ENCODE data around the gene ALDH16A1.
"Not testable (repeated sequence)": the region's sequence is repeated elsewhere in the genome, so short reads cannot be mapped to it uniquely, and the experiment has no call there.

ALDH16A1 gene

GRCh38 chr19:49461656-49462055, 8.6 kb downstream of the ALDH16A1 start:
- Histone ChIP-seq H3K36me3 (ENCODE audit: control insufficient read depth, insufficient read depth, low read length) (peaks cover 39% of the 10 kb centered on the region), H3K27me3 (replicated peaks; ENCODE audit: control insufficient read depth, insufficient read depth, low read length, poor library complexity, severe bottlenecking) (no peaks in the 10 kb centered on the region), H3K9me3 (ENCODE audit: control insufficient read depth, low read length) (no peaks in the 10 kb centered on the region), H3K27ac (ENCODE audit: insufficient read depth, low read length, poor library complexity, severe bottlenecking) (no peak overlapping the region), H3K4me3 (ENCODE audit: insufficient read depth, low read depth, low read length, poor library complexity, severe bottlenecking) (no peak overlapping the region), H3K4me1 (ENCODE audit: control insufficient read depth, insufficient read depth, low read length, poor library complexity, severe bottlenecking) (peaks cover 8% of the 10 kb centered on the region)
- DNase-seq = no peak

DNA sequence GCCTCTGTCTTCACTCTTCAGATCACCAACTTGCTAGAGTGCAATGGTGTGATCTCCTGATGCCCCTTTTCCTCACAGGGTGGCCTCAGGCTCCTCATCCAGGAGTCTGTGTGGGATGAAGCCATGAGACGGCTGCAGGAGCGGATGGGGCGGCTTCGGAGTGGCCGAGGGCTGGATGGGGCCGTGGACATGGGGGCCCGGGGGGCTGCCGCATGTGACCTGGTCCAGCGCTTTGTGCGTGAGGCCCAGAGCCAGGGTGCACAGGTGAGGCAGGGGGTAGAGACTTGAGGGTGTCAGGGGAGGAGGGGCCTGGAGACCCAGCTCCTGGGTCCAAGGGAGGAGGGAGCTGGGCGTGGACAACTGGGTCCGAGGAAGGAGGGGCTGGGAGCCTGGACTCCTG, 9.5 kb downstream of the ALDH16A1 start:
- H3K27me3 ChIP-seq (replicated peaks; ENCODE audit: control insufficient read depth, insufficient read depth, low read length, poor library complexity, severe bottlenecking) = no peaks in the 10 kb centered on the region
- no peaks in the 10 kb centered on the region for H3K9me3 ChIP-seq (ENCODE audit: control insufficient read depth, low read length)
- H3K4me1 ChIP-seq (ENCODE audit: control insufficient read depth, insufficient read depth, low read length, poor library complexity, severe bottlenecking) = peaks cover 11% of the 10 kb centered on the region
- H3K36me3 ChIP-seq (ENCODE audit: control insufficient read depth, insufficient read depth, low read length) = peaks cover 39% of the 10 kb centered on the region
- no peak overlapping the region for H3K4me3 ChIP-seq (ENCODE audit: insufficient read depth, low read depth, low read length, poor library complexity, severe bottlenecking)
- no peak overlapping the region for H3K27ac ChIP-seq (ENCODE audit: insufficient read depth, low read length, poor library complexity, severe bottlenecking)
- DNase-seq = no peak

DNA sequence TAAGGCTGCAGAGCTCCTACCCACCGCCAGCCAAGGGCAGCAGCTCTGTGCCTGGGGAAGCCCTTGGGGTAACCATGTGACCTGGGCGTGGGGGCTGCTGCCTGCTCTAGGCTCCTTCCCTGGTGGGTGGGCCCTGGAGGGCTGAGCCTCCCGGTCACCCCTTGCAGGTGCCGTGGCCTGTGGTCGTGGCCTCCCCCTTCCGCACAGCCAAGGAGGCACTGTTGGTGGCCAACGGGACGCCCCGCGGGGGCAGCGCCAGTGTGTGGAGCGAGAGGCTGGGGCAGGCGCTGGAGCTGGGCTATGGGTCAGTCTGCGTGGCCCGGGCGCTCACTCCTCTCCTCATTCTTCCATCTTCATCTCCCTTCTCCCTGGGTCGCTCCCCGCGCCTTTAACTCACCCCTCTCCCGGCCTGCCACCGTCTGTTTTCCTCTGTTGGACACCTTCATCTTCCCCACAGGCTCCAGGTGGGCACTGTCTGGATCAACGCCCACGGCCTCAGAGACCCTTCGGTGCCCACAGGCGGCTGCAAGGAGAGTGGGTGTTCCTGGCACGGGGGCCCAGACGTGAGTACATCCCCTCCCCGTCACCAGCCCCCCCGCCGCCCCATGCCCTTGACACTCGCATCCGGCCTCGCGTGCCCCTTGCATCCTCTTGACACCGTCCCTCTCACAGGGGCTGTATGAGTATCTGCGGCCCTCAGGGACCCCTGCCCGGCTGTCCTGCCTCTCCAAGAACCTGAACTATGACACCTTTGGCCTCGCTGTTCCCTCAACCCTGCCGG, 11.1 kb downstream of the ALDH16A1 start:
- Histone ChIP-seq H3K4me1 (ENCODE audit: control insufficient read depth, insufficient read depth, low read length, poor library complexity, severe bottlenecking) (peaks cover 17% of the 10 kb centered on the region), H3K4me3 (ENCODE audit: insufficient read depth, low read depth, low read length, poor library complexity, severe bottlenecking) (no peak overlapping the region), H3K36me3 (ENCODE audit: control insufficient read depth, insufficient read depth, low read length) (peaks cover 39% of the 10 kb centered on the region), H3K9me3 (ENCODE audit: control insufficient read depth, low read length) (no peaks in the 10 kb centered on the region), H3K27ac (ENCODE audit: insufficient read depth, low read length, poor library complexity, severe bottlenecking) (no peak overlapping the region), H3K27me3 (replicated peaks; ENCODE audit: control insufficient read depth, insufficient read depth, low read length, poor library complexity, severe bottlenecking) (no peaks in the 10 kb centered on the region)
- DNase-seq = no peak

GRCh38 chr19:49465371-49465770, 12.3 kb downstream of the ALDH16A1 start:
- no peak for DNase-seq
- Histone ChIP-seq H3K4me3 (ENCODE audit: insufficient read depth, low read depth, low read length, poor library complexity, severe bottlenecking) (no peak overlapping the region), H3K36me3 (ENCODE audit: control insufficient read depth, insufficient read depth, low read length) (peaks cover 31% of the 10 kb centered on the region), H3K27me3 (replicated peaks; ENCODE audit: control insufficient read depth, insufficient read depth, low read length, poor library complexity, severe bottlenecking) (no peaks in the 10 kb centered on the region), H3K4me1 (ENCODE audit: control insufficient read depth, insufficient read depth, low read length, poor library complexity, severe bottlenecking) (peaks cover 27% of the 10 kb centered on the region), H3K27ac (ENCODE audit: insufficient read depth, low read length, poor library complexity, severe bottlenecking) (peak overlapping the region; percentile 55), H3K9me3 (ENCODE audit: control insufficient read depth, low read length) (no peaks in the 10 kb centered on the region)

GRCh38 chr19:49468199-49468598, 15.2 kb downstream of the ALDH16A1 start:
- H3K36me3 ChIP-seq (ENCODE audit: control insufficient read depth, insufficient read depth, low read length) = peaks cover 26% of the 10 kb centered on the region
- no peak for DNase-seq
- peak overlapping the region; percentile 93 for H3K27ac ChIP-seq (ENCODE audit: insufficient read depth, low read length, poor library complexity, severe bottlenecking)
- H3K9me3 ChIP-seq (ENCODE audit: control insufficient read depth, low read length) = no peaks in the 10 kb centered on the region
- no peaks in the 10 kb centered on the region for H3K27me3 ChIP-seq (replicated peaks; ENCODE audit: control insufficient read depth, insufficient read depth, low read length, poor library complexity, severe bottlenecking)
- peak overlapping the region; percentile 23 for H3K4me3 ChIP-seq (ENCODE audit: insufficient read depth, low read depth, low read length, poor library complexity, severe bottlenecking)
- H3K4me1 ChIP-seq (ENCODE audit: control insufficient read depth, insufficient read depth, low read length, poor library complexity, severe bottlenecking) = peaks cover 48% of the 10 kb centered on the region

- Histone ChIP-seq H3K4me1 (ENCODE audit: control insufficient read depth, insufficient read depth, low read length, poor library complexity, severe bottlenecking) (peaks cover 55% of the 10 kb centered on the region), H3K9me3 (ENCODE audit: control insufficient read depth, low read length) (no peaks in the 10 kb centered on the region), H3K27me3 (replicated peaks; ENCODE audit: control insufficient read depth, insufficient read depth, low read length, poor library complexity, severe bottlenecking) (no peaks in the 10 kb centered on the region), H3K4me3 (ENCODE audit: insufficient read depth, low read depth, low read length, poor library complexity, severe bottlenecking) (peak overlapping the region; percentile 23), H3K27ac (ENCODE audit: insufficient read depth, low read length, poor library complexity, severe bottlenecking) (peak overlapping the region; percentile 93), H3K36me3 (ENCODE audit: control insufficient read depth, insufficient read depth, low read length) (peaks cover 24% of the 10 kb centered on the region)
- DNase-seq = peak; percentile 90 to 94 (median 93)
Observed at GRCh38 chr19:49468746-49469447, 15.9 kb downstream of the ALDH16A1 start.

DNA sequence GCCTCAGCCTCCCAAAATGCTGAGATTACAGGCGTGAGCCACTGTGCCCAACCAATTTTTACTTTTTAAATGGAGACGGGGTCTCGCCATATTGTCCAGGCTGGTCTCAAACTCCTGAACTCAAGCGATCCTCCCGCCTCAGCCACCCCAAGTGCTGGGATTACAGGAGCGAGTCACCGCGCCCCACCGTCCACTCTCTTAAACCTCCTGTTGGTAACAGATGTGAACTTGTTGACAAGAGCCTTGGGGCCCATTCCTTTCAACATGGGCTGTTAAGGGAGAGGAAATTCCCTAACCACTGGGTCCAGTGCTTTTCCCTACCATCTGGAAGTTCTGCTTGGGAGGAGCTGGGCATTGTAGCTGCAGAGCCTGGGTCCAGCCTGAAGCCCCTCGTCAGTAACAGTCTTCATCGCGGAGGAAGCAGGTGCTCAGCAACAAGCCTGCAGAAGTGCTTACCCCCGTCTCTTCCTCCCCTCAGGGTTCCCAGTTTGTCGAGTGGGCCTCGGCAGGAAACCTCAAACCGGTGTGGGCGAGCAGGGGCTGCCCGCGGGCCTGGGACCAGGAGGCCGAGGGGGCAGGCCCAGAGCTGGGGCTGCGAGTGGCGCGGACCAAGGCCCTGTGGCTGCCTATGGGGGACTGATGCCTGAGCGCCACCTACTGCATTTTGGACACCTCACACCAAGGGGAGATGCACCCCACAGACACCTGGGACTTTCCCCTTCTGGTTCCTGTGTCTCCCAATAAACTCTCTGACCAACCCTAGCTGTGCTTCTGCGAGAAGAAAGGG, 17.0 kb downstream of the ALDH16A1 start:
- peak; percentile 71 to 83 (median 77) for DNase-seq
- Histone ChIP-seq H3K27ac (ENCODE audit: insufficient read depth, low read length, poor library complexity, severe bottlenecking) (peak overlapping the region; percentile 93), H3K4me3 (ENCODE audit: insufficient read depth, low read depth, low read length, poor library complexity, severe bottlenecking) (no peak overlapping the region), H3K4me1 (ENCODE audit: control insufficient read depth, insufficient read depth, low read length, poor library complexity, severe bottlenecking) (peaks cover 55% of the 10 kb centered on the region), H3K9me3 (ENCODE audit: control insufficient read depth, low read length) (no peaks in the 10 kb centered on the region), H3K36me3 (ENCODE audit: control insufficient read depth, insufficient read depth, low read length) (peaks cover 14% of the 10 kb centered on the region), H3K27me3 (replicated peaks; ENCODE audit: control insufficient read depth, insufficient read depth, low read length, poor library complexity, severe bottlenecking) (no peaks in the 10 kb centered on the region)

GRCh38 chr19:49470615-49470978, 17.6 kb downstream of the ALDH16A1 start:
- H3K4me1 ChIP-seq (ENCODE audit: control insufficient read depth, insufficient read depth, low read length, poor library complexity, severe bottlenecking) = peaks cover 59% of the 10 kb centered on the region
- peak overlapping the region; percentile 93 for H3K27ac ChIP-seq (ENCODE audit: insufficient read depth, low read length, poor library complexity, severe bottlenecking)
- no peaks in the 10 kb centered on the region for H3K27me3 ChIP-seq (replicated peaks; ENCODE audit: control insufficient read depth, insufficient read depth, low read length, poor library complexity, severe bottlenecking)
- no peak overlapping the region for H3K4me3 ChIP-seq (ENCODE audit: insufficient read depth, low read depth, low read length, poor library complexity, severe bottlenecking)
- H3K9me3 ChIP-seq (ENCODE audit: control insufficient read depth, low read length) = no peaks in the 10 kb centered on the region
- DNase-seq = no peak
- H3K36me3 ChIP-seq (ENCODE audit: control insufficient read depth, insufficient read depth, low read length) = peaks cover 8% of the 10 kb centered on the region

- Histone ChIP-seq H3K27ac (ENCODE audit: insufficient read depth, low read length, poor library complexity, severe bottlenecking) (peak overlapping the region; percentile 98), H3K4me3 (ENCODE audit: insufficient read depth, low read depth, low read length, poor library complexity, severe bottlenecking) (no peak overlapping the region), H3K9me3 (ENCODE audit: control insufficient read depth, low read length) (no peaks in the 10 kb centered on the region), H3K4me1 (ENCODE audit: control insufficient read depth, insufficient read depth, low read length, poor library complexity, severe bottlenecking) (peaks cover 63% of the 10 kb centered on the region), H3K27me3 (replicated peaks; ENCODE audit: control insufficient read depth, insufficient read depth, low read length, poor library complexity, severe bottlenecking) (no peaks in the 10 kb centered on the region), H3K36me3 (ENCODE audit: control insufficient read depth, insufficient read depth, low read length) (peaks cover 11% of the 10 kb centered on the region)
- DNase-seq = no peak
Observed at GRCh38 chr19:49472936-49473335, 19.9 kb downstream of the ALDH16A1 start.

DNA sequence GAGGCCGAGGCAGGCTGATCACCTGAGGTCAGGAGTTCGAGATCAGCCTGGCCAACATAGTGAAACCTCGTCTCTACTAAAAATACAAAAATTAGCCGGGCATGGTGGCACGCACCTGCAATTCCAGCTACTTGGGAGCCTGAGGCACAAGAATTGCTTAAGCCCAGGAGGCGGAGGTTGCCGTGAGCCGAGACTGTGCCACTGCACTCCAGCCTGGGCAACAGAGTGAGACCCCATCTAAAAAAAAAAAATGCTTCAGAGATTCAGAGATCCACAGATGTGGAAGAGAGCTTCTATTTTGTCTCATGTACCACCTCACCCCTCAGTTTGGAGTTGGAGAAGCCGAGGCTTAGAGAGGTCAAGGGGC, 20.5 kb downstream of the ALDH16A1 start:
- peaks cover 57% of the 10 kb centered on the region for H3K4me1 ChIP-seq (ENCODE audit: control insufficient read depth, insufficient read depth, low read length, poor library complexity, severe bottlenecking)
- not testable (repeated sequence) for H3K9me3 ChIP-seq (ENCODE audit: control insufficient read depth, low read length); DNase-seq; H3K27me3 ChIP-seq (replicated peaks; ENCODE audit: control insufficient read depth, insufficient read depth, low read length, poor library complexity, severe bottlenecking)
- H3K27ac ChIP-seq (ENCODE audit: insufficient read depth, low read length, poor library complexity, severe bottlenecking) = peak overlapping the region; percentile 98
- peak overlapping the region; percentile 93 for H3K4me3 ChIP-seq (ENCODE audit: insufficient read depth, low read depth, low read length, poor library complexity, severe bottlenecking)
- H3K36me3 ChIP-seq (ENCODE audit: control insufficient read depth, insufficient read depth, low read length) = peaks cover 11% of the 10 kb centered on the region
